ENCODE results near the gene IFRD1.

Gene IFRD1

DNA sequence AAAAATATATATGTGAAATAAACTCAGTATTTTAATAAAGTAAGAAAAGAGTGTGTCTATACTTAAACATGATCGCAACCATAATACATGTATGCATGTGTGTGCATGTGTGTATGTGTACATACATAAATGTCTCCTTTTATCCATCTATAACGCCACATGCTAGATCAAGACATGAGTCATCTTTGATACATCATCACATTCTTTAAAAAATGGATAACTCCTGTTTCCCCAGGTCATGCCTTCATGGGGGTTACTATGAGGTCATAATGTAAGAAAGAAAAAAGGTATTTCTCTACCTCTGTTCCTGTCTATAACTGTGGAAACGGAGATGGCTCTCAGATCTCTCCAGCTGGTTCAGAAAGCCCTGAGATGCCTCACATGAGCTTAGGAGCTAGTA is 71.7 kb downstream of the IFRD1 start:
- no peak for DNase-seq

DNA sequence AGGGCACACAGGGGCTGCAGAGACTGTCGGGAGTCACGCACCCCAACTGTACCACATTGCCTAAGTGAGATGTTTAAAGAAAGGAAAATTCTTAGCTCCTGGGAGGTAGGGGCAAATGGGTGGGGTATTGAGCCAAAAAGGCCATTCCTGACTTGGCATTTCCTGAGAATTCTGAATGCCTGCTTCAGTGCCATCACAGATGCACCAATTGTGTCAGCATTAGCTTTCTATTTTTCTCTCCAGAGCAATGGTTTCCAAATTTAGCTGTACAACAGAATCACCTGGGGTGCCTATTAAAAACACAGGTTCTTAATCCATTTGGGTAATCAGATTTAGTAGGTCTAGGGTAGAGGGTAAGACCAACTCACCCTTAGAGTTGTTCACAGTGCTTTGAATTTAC is 73.6 kb downstream of the IFRD1 start:
- DNase-seq: no peak
